ENCODE data around the gene PRDM16. TPM values are rescaled to one million over a fixed set of nuclear protein-coding genes. Genes with fewer than 3 reads are reported as not detected.

The PRDM16 gene
- total RNA-seq, 1 experiment from 2014 or later = 0.17 TPM

DNA sequence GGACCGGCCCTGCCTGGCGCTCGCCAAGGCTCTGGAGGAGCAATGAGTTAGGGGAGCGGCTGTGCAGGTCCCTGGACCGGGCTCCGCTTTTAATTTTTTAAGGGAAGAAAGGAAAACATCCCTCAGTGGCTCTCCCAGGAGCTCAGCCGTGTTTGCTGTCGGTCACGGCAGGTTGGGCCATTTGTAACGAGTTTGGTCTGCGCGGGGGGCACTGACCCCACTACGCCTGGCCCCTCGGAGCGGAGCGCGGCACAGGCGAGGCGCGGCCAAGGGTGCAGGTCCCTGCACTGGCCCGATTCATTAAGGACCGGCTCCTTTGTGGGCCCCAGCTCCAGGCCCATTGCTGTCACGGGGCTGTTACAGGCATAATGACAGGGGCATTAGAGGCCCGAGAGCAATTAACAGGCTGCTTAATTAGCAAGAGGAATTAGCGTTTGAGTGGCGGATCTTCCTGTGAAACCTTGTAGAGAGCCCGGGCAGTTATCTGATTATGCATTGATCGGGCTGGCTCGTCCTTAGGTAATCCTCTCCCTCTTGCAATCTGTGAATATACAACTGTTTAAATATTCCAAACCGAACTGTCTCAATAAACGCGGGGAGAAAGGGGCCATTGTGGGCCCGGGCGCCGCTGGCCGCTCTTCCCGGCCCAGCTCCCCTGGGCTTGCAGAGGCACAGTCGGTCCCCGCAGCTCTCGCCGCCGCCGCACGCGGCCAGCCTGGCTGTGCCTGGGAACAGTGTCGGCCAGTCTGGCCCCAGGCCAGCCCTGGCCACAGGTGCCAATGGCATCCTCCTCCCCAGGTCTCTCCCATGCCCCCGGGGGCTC, 56.8 kb downstream of the PRDM16 start:
- Histone ChIP-seq H3K9me3 (ENCODE audit: control insufficient read depth, low read depth, low read length) (no peaks in the 10 kb centered on the region), H2BK20ac (ENCODE audit: low read depth, low read length, poor library complexity, severe bottlenecking) (no peak overlapping the region), H4K5ac (ENCODE audit: insufficient read length, low read depth, low read length) (no peak overlapping the region), H3K23ac (ENCODE audit: insufficient read length, low read depth, low read length) (no peak overlapping the region), H2BK12ac (ENCODE audit: insufficient read length, low read depth, low read length) (no peak overlapping the region), H3T11ph (ENCODE audit: low read length) (no peak overlapping the region), H2AFZ (ENCODE audit: low read length) (no peak overlapping the region), H3K79me1 (ENCODE audit: insufficient read depth, low read depth, low read length, poor library complexity, severe bottlenecking) (no peaks in the 10 kb centered on the region), H4K20me1 (ENCODE audit: control insufficient read depth, insufficient read depth, insufficient read length) (no peaks in the 10 kb centered on the region), H3K23me2 (ENCODE audit: insufficient read length, low read depth, low read length, poor library complexity, severe bottlenecking) (no peaks in the 10 kb centered on the region), H3K4me2 (ENCODE audit: insufficient read depth, insufficient read length, low read length) (no peak overlapping the region), H3K14ac (ENCODE audit: insufficient read depth, low read length) (no peak overlapping the region), H3K9ac (ENCODE audit: extremely low read depth, insufficient read length, low read length) (no peak overlapping the region), H2BK120ac (ENCODE audit: low read depth, low read length, poor library complexity, severe bottlenecking) (no peak overlapping the region), H4K91ac (ENCODE audit: insufficient read length, low read depth, low read length) (no peak overlapping the region), H2BK5ac (ENCODE audit: insufficient read length, low read length) (no peak overlapping the region), H4K8ac (replicated peaks; ENCODE audit: insufficient read length, low read depth, low read length) (no peak overlapping the region), H3K27ac (ENCODE audit: insufficient read length, low read depth, low read length) (no peak overlapping the region), H3K27me3 (ENCODE audit: insufficient read depth, low read length) (no peaks in the 10 kb centered on the region), H2AK5ac (ENCODE audit: insufficient read length, low read length) (no peak overlapping the region), H2BK15ac (ENCODE audit: low read depth, low read length) (no peak overlapping the region), H3K18ac (ENCODE audit: insufficient read length, low read depth, low read length) (no peak overlapping the region), H3K56ac (ENCODE audit: insufficient read length, low read depth, low read length) (no peak overlapping the region), H3K4me1 (ENCODE audit: insufficient read depth, low read length) (no peaks in the 10 kb centered on the region; the same call in 1 of the 2 replicates), H3K79me2 (ENCODE audit: insufficient read depth, low read length) (no peaks in the 10 kb centered on the region), H3K4ac (ENCODE audit: low read depth, low read length) (no peak overlapping the region)
- no peak overlapping the region for H3K4me3 Mint-ChIP-seq
- WGBS (ENCODE audit: extremely low coverage, insufficient read length, low lambda C conversion rate) = no CpG with 5 or more reads among the region's 47 CpGs
- TF ChIP-seq CTCF (conservative IDR thresholded peaks at IDR 0.05) = no peak
- DNase-seq = no peak
- H3K36me3 Mint-ChIP-seq (ENCODE audit: insufficient read depth in 1 of 3, low read depth in 3 of 3) = no peaks in the 10 kb centered on the region
- no peaks in the 10 kb centered on the region; the same call in 1 of the 2 replicates for H3K27me3 Mint-ChIP-seq (ENCODE audit: low read depth)
- peaks cover 21 to 35% of the 10 kb centered on the region in 2 experiments for H3K4me1 Mint-ChIP-seq
- no peaks in the 10 kb centered on the region; a peak in 1 of 5 replicates for H3K9me3 Mint-ChIP-seq
- H3K27ac Mint-ChIP-seq = no peak overlapping the region

All from H9 (cell line).